ENCODE results near the gene ZNF385C. TPM values are rescaled to one million over a fixed set of nuclear protein-coding genes. Genes with fewer than 3 reads are reported as not detected.
A peak's percentile ranks its signal among the peaks of the same experiment; 100 is the strongest.
"Not testable (repeated sequence)": the region's sequence is repeated elsewhere in the genome, so short reads cannot be mapped to it uniquely, and the experiment has no call there.

Gene ZNF385C
- under 1 TPM; 0.13 to 0.27 TPM for total RNA-seq
- long read RNA-seq, result 0 reads

GRCh38 chr17:42097691-42098631 is at the start of gene ZNF385C:
Gene ZNF385C, minus strand, starts transcription at chr17:42098473. Its CDS starts 35,417 bp downstream, at chr17:42063056.
- peak in 1 of 2 donors; percentile 41 for ATAC-seq
- DNase-seq, result no peak
- intact Hi-C loops (cut with DNase I), result loop anchor here in 1 of 2 donors (5.0 kb wide), 1 partner anchor 71 kb away; no protein-coding TSS in a partner anchor

- ATAC-seq (no peak), DNase-seq (no peak)
These were observed 48.8 kb upstream of the ZNF385C start for GRCh38 chr17:42146911-42147607.

GRCh38 chr17:42143138-42143537 is 44.9 kb upstream of the ZNF385C start:
- ATAC-seq; intact Hi-C loops (cut with DNase I); DNase-seq: not testable (repeated sequence)

More at GRCh38 chr17:42146911-42147607, 48.8 kb upstream of the ZNF385C start:
- intact Hi-C loops (cut with DNase I), result no loop called here

- ATAC-seq (peak; percentile 67 to 82), DNase-seq (no peak)
These were observed 44.2 kb upstream of the ZNF385C start for GRCh38 chr17:42142371-42142896.

GRCh38 chr17:42141382-42141781 is 43.1 kb upstream of the ZNF385C start:
- ATAC-seq, result peak in 1 of 2 donors; percentile 21
- no peak for DNase-seq
- intact Hi-C loops (cut with DNase I), result no loop called here

More at GRCh38 chr17:42142371-42142896, 44.2 kb upstream of the ZNF385C start:
- intact Hi-C loops (cut with DNase I), result no loop called here

GRCh38 chr17:42140690-42141089 is 42.4 kb upstream of the ZNF385C start:
- intact Hi-C loops (cut with DNase I); ATAC-seq; DNase-seq: not testable (repeated sequence)

GRCh38 chr17:42138749-42139492 is 40.6 kb upstream of the ZNF385C start:
- no peak for ATAC-seq
- no peak for DNase-seq
- intact Hi-C loops (cut with DNase I), result no loop called here

GRCh38 chr17:42136654-42137051 is 38.4 kb upstream of the ZNF385C start:
- DNase-seq (no peak), ATAC-seq (no peak)
- intact Hi-C loops (cut with DNase I), result no loop called here

- intact Hi-C loops (cut with DNase I), result no loop called here
- ATAC-seq (peak; percentile 86), DNase-seq (peak; percentile 80)
These were observed 37.7 kb upstream of the ZNF385C start for GRCh38 chr17:42135664-42136653.

- ATAC-seq (no peak), DNase-seq (no peak)
- intact Hi-C loops (cut with DNase I), result no loop called here
These were observed 36.9 kb upstream of the ZNF385C start for GRCh38 chr17:42135151-42135550.

- no peak for ATAC-seq
- intact Hi-C loops (cut with DNase I), result no loop called here
- no peak for DNase-seq
These were observed 35.3 kb upstream of the ZNF385C start for GRCh38 chr17:42133461-42134041.

- ATAC-seq (peak; percentile 60 to 68), DNase-seq (no peak)
- intact Hi-C loops (cut with DNase I), result no loop called here
These were observed 34.7 kb upstream of the ZNF385C start for GRCh38 chr17:42132941-42133340.

- no peak for ATAC-seq
- intact Hi-C loops (cut with DNase I), result no loop called here
- DNase-seq, result no peak
These were observed 33.7 kb upstream of the ZNF385C start for GRCh38 chr17:42131981-42132432.

- ATAC-seq (no peak), DNase-seq (no peak)
- intact Hi-C loops (cut with DNase I), result no loop called here
These were observed 33.0 kb upstream of the ZNF385C start for GRCh38 chr17:42131232-42131631.

GRCh38 chr17:42130310-42130936 is 32.1 kb upstream of the ZNF385C start:
- intact Hi-C loops (cut with DNase I), result no loop called here
- DNase-seq, result no peak
- no peak for ATAC-seq

GRCh38 chr17:42129109-42129837 is 31.0 kb upstream of the ZNF385C start:
- peak; percentile 27 to 60 for ATAC-seq
- intact Hi-C loops (cut with DNase I), result no loop called here
- no peak for DNase-seq

All from left cardiac atrium (tissue), 4 donors.